ENCODE data around the gene IFT74.

DNA sequence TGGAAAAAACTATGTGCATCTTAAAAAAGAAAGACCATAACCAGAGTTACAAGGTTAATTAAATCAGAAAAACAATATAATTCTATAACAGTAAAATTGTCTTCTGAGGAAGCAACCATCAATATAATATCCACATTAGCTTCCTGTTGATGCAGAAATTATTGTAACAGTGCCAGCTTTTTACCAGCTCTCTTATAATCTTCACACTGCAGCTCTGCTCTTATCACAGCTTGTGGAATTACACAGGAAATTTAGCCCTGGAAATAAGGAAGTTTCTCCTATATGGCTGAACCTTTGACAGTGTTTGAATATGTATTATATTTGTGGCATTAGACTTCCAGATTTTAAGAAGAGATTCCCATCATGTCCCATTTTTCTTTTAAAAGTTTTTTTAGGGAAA, 103.7 kb downstream of the IFT74 start:
- TF ChIP-seq, protein P1, sequence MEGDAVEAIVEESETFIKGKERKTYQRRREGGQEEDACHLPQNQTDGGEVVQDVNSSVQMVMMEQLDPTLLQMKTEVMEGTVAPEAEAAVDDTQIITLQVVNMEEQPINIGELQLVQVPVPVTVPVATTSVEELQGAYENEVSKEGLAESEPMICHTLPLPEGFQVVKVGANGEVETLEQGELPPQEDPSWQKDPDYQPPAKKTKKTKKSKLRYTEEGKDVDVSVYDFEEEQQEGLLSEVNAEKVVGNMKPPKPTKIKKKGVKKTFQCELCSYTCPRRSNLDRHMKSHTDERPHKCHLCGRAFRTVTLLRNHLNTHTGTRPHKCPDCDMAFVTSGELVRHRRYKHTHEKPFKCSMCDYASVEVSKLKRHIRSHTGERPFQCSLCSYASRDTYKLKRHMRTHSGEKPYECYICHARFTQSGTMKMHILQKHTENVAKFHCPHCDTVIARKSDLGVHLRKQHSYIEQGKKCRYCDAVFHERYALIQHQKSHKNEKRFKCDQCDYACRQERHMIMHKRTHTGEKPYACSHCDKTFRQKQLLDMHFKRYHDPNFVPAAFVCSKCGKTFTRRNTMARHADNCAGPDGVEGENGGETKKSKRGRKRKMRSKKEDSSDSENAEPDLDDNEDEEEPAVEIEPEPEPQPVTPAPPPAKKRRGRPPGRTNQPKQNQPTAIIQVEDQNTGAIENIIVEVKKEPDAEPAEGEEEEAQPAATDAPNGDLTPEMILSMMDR (IDR thresholded peaks at IDR 0.05), result no peak
- no peak for TF ChIP-seq POLR2AphosphoS5 (IDR thresholded peaks at IDR 0.05; ENCODE audit: low read depth, low read length)
- TF ChIP-seq, protein P2, sequence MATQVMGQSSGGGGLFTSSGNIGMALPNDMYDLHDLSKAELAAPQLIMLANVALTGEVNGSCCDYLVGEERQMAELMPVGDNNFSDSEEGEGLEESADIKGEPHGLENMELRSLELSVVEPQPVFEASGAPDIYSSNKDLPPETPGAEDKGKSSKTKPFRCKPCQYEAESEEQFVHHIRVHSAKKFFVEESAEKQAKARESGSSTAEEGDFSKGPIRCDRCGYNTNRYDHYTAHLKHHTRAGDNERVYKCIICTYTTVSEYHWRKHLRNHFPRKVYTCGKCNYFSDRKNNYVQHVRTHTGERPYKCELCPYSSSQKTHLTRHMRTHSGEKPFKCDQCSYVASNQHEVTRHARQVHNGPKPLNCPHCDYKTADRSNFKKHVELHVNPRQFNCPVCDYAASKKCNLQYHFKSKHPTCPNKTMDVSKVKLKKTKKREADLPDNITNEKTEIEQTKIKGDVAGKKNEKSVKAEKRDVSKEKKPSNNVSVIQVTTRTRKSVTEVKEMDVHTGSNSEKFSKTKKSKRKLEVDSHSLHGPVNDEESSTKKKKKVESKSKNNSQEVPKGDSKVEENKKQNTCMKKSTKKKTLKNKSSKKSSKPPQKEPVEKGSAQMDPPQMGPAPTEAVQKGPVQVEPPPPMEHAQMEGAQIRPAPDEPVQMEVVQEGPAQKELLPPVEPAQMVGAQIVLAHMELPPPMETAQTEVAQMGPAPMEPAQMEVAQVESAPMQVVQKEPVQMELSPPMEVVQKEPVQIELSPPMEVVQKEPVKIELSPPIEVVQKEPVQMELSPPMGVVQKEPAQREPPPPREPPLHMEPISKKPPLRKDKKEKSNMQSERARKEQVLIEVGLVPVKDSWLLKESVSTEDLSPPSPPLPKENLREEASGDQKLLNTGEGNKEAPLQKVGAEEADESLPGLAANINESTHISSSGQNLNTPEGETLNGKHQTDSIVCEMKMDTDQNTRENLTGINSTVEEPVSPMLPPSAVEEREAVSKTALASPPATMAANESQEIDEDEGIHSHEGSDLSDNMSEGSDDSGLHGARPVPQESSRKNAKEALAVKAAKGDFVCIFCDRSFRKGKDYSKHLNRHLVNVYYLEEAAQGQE (IDR thresholded peaks at IDR 0.05; ENCODE audit: insufficient read depth in 1 of 2, low read depth in 2 of 2, low read length in 1 of 2), result no peak
- TF ChIP-seq SIN3A (IDR thresholded peaks at IDR 0.05; ENCODE audit: borderline replicate concordance, insufficient read depth, low read depth, low read length), result no peak
- TF ChIP-seq TCF7L2 (IDR thresholded peaks at IDR 0.05; ENCODE audit: low read depth, low read length), result no peak
